Hepatocyte (in vitro differentiated cells): ENCODE results near the gene ELAVL2.

ENCODE experiments used
- CTCF ChIP-seq: fragments of 200-600 bp; sonication (generic); IDR thresholded peaks from 2 replicates; pipeline ENCODE4 v1.5.1; 2016; ENCODE audit warnings: antibody characterized with exemption, mild to moderate bottlenecking; ENCODE audit not compliant: poor library complexity
- EZH2 ChIP-seq: fragments of 200-600 bp; sonication (generic); IDR thresholded peaks from 2 replicates; pipeline ENCODE4 v1.6.1; 2016; ENCODE audit warnings: antibody characterized with exemption, mild to moderate bottlenecking, borderline replicate concordance
- EZH2phosphoT487 ChIP-seq: fragments of 200-600 bp; sonication (generic); IDR thresholded peaks from one replicate; pipeline ENCODE4 v1.6.1; 2018; ENCODE audit warnings: antibody characterized with exemption, mild to moderate bottlenecking, low read depth, moderate library complexity; ENCODE audit not compliant: unreplicated experiment, severe bottlenecking

- TF ChIP-seq CTCF: no peak
- no peak for TF ChIP-seq EZH2phosphoT487
- TF ChIP-seq EZH2: no peak
Measured at GRCh38 chr9:23826120-23826629, at the start of gene ELAVL2.
